Neutrophil (primary cell): Measurements from ENCODE around the gene CDHR3.

ENCODE experiments used
- H3K27ac ChIP-seq: fragments of 200-600 bp; sonication (generic); 2 replicates; pipeline ENCODE4 v1.5.1; 2016; ENCODE audit warnings: mild to moderate bottlenecking, moderate library complexity
- H3K27me3 ChIP-seq: fragments of 200-600 bp; sonication (generic); 2 replicates; pipeline ENCODE4 v1.6.0; 2016; ENCODE audit warnings: mild to moderate bottlenecking
- H3K36me3 ChIP-seq: fragments of 200-600 bp; sonication (generic); 2 replicates; pipeline ENCODE4 v1.5.1; 2017
- H3K4me1 ChIP-seq, 2 experiments: fragments of 200-600 bp in 1 of 2; sonication (generic) in 1 of 2; 1 replicate in 1 of 2; 2 replicates in 1 of 2; pipeline versions ENCODE4 v1.5.1 to v1.6.1; 2013 to 2016; ENCODE audit warnings: low read depth in 1 of 2, low read length in 1 of 2, mild to moderate bottlenecking in 1 of 2, moderate library complexity in 1 of 2; ENCODE audit not compliant: control insufficient read depth in 1 of 2, insufficient read depth in 1 of 2
- H3K4me3 ChIP-seq, 2 experiments: fragments of 200-600 bp in 1 of 2; sonication (generic) in 1 of 2; 1 replicate in 1 of 2; 2 replicates in 1 of 2; pipeline ENCODE4 v1.5.1; 2013 to 2016; ENCODE audit warnings: low read depth in 1 of 2, low read length in 1 of 2, mild to moderate bottlenecking in 1 of 2, moderate library complexity in 1 of 2
- H3K9me3 ChIP-seq: fragments of 200-600 bp; sonication (generic); 2 replicates; pipeline ENCODE4 v1.5.1; 2016
- TF ChIP-seq, protein P1 (sequence below): fragments of 200-600 bp; sonication (generic); IDR thresholded peaks from 2 replicates; pipeline ENCODE4 v1.5.1; 2016; ENCODE audit warnings: antibody characterized with exemption

CDHR3 gene

DNA sequence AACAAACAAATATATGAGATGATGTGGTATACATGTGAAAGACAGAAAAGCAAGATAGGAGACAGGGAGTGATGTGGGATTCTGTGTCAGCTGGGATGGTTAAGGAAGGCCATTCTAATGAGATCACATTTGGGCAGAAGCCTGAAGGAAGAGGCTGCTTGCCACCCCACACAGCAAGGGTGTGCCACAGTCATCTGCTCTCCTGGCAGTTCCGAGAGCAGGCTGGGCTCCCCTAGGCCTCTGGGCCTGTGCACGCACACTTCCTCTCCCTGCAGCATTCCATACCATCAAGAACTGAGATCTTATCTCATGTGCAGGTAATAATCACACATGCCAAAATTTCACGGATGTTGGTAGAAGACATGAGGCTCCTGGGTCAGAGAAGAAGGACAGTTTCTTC lies 105.9 kb downstream of the CDHR3 start:
- Histone ChIP-seq H3K36me3 (no peaks in the 10 kb centered on the region), H3K4me1 (peaks cover 25 to 30% of the 10 kb centered on the region in 2 experiments), H3K27me3 (no peaks in the 10 kb centered on the region), H3K9me3 (no peaks in the 10 kb centered on the region), H3K27ac (no peak overlapping the region), H3K4me3 (no peak overlapping the region)
- TF ChIP-seq, protein P1, sequence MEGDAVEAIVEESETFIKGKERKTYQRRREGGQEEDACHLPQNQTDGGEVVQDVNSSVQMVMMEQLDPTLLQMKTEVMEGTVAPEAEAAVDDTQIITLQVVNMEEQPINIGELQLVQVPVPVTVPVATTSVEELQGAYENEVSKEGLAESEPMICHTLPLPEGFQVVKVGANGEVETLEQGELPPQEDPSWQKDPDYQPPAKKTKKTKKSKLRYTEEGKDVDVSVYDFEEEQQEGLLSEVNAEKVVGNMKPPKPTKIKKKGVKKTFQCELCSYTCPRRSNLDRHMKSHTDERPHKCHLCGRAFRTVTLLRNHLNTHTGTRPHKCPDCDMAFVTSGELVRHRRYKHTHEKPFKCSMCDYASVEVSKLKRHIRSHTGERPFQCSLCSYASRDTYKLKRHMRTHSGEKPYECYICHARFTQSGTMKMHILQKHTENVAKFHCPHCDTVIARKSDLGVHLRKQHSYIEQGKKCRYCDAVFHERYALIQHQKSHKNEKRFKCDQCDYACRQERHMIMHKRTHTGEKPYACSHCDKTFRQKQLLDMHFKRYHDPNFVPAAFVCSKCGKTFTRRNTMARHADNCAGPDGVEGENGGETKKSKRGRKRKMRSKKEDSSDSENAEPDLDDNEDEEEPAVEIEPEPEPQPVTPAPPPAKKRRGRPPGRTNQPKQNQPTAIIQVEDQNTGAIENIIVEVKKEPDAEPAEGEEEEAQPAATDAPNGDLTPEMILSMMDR, result no peak

DNA sequence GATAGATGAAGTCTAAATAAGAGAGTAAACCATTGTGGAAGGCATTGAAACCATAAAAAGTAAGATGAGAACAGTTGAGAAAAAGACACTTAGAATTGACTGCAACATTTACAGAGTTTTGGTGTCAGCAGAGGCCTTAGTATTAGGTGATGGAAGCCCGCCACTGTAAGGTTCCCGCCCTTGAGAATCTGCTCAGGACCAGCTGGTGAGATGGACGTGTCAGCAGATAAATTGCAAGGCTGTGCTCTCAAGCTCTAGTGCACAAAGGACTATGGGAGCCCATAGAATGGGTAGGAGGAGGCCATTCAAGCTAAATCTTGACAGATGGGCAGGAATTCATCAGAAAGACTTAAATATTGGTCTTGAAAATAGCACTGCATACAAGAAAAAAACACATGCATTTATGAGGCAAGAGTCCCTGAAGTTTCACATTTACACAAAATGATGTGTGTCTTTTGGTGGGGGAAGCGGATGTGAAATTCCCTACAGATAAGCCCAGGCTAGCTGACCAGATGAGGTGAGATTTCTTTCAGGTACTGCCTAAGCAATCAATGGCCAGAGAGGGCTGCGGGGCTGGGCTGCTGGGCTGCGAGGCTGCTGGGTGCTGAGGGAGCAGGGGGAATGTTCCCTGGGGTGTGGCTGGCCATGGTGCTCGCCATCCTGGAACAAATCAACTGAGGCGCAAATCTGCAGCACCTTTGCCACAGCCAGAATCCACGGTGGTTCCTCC lies 106.6 kb downstream of the CDHR3 start:
- no peaks in the 10 kb centered on the region for H3K27me3 ChIP-seq
- TF ChIP-seq, protein P1, result no peak
- no peaks in the 10 kb centered on the region for H3K36me3 ChIP-seq
- H3K9me3 ChIP-seq, result no peaks in the 10 kb centered on the region
- H3K27ac ChIP-seq, result no peak overlapping the region
- H3K4me1 ChIP-seq, result peaks cover 25 to 30% of the 10 kb centered on the region in 2 experiments
- H3K4me3 ChIP-seq, result no peak overlapping the region

DNA sequence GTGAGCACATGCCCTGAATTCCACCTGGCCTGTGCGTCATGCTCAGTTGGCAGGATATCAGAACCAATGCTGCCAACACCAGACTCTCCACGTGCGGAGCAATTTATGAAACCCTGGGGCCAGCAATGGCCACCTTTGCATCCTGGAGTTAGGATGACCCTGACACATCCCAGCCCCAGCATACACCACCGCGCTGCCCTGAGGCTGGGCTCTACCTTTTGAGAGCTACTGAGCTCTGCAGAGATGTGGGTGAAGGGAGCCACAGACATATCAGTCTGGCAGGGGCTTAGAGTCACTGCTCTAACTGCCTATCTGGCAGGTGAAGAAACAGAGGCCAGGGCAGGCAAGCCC lies 107.1 kb downstream of the CDHR3 start:
- Histone ChIP-seq H3K36me3 (no peaks in the 10 kb centered on the region), H3K4me3 (no peak overlapping the region), H3K9me3 (no peaks in the 10 kb centered on the region), H3K27ac (no peak overlapping the region), H3K27me3 (no peaks in the 10 kb centered on the region), H3K4me1 (peaks cover 25 to 30% of the 10 kb centered on the region in 2 experiments)
- TF ChIP-seq, protein P1, result no peak

DNA sequence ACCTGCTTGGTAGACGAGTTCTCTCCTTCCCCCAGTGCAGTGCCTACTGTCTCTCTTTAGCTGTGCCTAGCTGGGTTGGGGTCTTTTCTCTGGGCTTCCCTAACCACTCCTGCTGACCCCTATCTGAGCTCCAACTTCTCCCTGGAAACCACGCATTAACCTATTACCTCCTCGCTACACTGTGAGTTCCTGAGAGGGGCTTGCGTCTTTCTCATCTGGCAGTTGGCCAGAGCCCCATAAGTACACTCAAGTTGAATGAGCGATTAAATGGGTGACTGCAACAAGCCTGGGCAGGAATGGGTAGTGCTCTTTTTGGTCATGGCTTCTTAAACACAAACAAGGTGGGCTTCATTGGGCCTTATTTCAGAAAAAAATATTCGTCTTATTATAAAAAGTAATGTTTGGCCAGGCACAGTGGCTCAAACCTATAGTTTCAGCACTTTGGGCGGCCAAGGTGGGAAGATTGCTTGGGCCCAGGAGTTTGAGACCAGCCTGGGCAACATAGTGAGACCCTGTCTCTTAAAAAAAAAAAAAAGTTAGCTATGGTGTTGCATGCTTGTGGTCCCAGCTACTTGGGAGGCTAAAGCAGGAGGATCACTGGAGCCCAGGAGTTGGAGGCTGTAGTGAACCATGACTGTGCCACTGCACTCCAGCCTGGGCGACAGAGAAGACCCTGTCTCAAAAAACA lies 107.6 kb downstream of the CDHR3 start:
- peaks cover 25 to 30% of the 10 kb centered on the region in 2 experiments for H3K4me1 ChIP-seq
- H3K27ac ChIP-seq, result peak overlapping the region; percentile 67
- TF ChIP-seq, protein P1, result no peak
- no peaks in the 10 kb centered on the region for H3K27me3 ChIP-seq
- H3K4me3 ChIP-seq, result no peak overlapping the region
- H3K36me3 ChIP-seq, result no peaks in the 10 kb centered on the region
- H3K9me3 ChIP-seq, result no peaks in the 10 kb centered on the region

DNA sequence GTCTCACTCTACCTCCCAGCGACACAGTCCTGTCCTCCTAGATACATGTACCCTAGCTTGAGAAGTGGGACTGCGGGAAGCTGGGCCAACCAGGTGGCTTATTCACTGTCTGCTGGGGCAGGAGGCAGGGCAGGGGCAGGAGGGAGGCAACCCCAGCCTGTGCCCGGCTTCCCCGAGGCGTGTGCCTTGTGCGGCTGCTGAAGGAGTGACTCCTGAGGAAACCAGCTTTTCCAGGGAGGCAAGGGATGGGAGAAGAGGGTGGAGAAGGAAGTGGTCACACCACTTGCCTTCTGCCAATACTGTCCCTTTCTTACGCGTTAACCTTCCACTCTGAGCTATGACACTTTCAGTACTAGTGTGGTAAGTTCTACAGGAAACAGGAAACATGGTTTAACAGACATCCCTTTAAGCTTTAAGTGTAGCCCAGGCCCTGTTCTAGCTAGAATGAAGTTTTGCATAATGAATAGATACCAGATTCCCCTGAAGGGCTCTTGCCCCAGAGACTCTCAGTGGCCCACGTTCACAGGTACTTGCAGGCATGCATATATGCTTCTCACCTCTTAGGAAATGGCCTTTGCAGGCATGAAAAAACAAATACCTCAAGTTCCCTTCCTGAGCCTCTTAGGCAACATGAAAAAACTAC lies 108.4 kb downstream of the CDHR3 start:
- no peaks in the 10 kb centered on the region for H3K9me3 ChIP-seq
- no peaks in the 10 kb centered on the region for H3K27me3 ChIP-seq
- no peaks in the 10 kb centered on the region for H3K36me3 ChIP-seq
- H3K4me3 ChIP-seq, result no peak overlapping the region
- peak overlapping the region; percentile 67 for H3K27ac ChIP-seq
- H3K4me1 ChIP-seq, result peaks cover 25 to 30% of the 10 kb centered on the region in 2 experiments
- TF ChIP-seq, protein P1, result no peak
